Astrocyte of the cerebellum (primary cell): ENCODE data around the gene OR51G1.
"Not testable (repeated sequence)": the region's sequence is repeated elsewhere in the genome, so short reads cannot be mapped to it uniquely, and the experiment has no call there.

Source experiments
- DNase-seq: peaks from one replicate; pipeline ENCODE4 v3.0.0-alpha.2; 2011; ENCODE audit warnings: low read depth
- H3K4me3 ChIP-seq: 2 replicates; pipeline ENCODE4 v1.5.1; 2011; ENCODE audit warnings: mild to moderate bottlenecking, low read depth, low read length, moderate library complexity
- in situ Hi-C: cut with HindIII; loops from 2 replicates; pipeline ENCODE4 v1.10.0; 2017; ENCODE audit warnings: low sequenced_read_pairs
- TF ChIP-seq, protein P1 (sequence below): IDR thresholded peaks from 2 replicates; pipeline ENCODE4 v1.5.1; 2012; ENCODE audit warnings: low read length, low read depth, moderate library complexity, mild to moderate bottlenecking; ENCODE audit errors: missing control alignments

OR51G1 gene, protein sequence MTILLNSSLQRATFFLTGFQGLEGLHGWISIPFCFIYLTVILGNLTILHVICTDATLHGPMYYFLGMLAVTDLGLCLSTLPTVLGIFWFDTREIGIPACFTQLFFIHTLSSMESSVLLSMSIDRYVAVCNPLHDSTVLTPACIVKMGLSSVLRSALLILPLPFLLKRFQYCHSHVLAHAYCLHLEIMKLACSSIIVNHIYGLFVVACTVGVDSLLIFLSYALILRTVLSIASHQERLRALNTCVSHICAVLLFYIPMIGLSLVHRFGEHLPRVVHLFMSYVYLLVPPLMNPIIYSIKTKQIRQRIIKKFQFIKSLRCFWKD

DNA sequence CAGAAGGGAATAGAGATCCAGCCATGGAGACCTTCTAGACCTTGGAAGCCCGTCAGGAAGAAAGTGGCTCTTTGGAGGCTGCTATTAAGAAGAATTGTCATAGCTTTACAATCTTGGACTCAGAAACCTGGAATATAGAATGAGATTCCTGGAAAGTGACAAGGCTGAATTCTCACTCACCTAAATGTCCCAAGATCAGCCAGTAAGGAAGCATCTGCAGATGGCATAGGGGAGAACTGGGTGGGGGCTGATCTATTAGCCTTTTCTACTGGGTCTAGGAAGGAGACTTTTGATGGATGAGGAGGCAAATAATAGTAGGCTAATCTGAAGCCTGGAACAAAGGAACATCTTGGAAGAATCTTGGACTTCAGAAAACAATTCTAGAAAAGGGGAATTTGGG is at the start of gene OR51G1:
Gene OR51G1 (minus strand): TSS at position 101 of the 400 bp plus-strand sequence. CDS start 0 bp downstream, at position 101.
- no peak within 1 kb of the TSS for H3K4me3 ChIP-seq
- TF ChIP-seq, protein P1, sequence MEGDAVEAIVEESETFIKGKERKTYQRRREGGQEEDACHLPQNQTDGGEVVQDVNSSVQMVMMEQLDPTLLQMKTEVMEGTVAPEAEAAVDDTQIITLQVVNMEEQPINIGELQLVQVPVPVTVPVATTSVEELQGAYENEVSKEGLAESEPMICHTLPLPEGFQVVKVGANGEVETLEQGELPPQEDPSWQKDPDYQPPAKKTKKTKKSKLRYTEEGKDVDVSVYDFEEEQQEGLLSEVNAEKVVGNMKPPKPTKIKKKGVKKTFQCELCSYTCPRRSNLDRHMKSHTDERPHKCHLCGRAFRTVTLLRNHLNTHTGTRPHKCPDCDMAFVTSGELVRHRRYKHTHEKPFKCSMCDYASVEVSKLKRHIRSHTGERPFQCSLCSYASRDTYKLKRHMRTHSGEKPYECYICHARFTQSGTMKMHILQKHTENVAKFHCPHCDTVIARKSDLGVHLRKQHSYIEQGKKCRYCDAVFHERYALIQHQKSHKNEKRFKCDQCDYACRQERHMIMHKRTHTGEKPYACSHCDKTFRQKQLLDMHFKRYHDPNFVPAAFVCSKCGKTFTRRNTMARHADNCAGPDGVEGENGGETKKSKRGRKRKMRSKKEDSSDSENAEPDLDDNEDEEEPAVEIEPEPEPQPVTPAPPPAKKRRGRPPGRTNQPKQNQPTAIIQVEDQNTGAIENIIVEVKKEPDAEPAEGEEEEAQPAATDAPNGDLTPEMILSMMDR, result no peak
- in situ Hi-C loops, result no loop called here
- DNase-seq, result no peak

- TF ChIP-seq, protein P1, result no peak
- no peak for DNase-seq
- in situ Hi-C loops, result no loop called here
- H3K4me3 ChIP-seq, result no peak overlapping the region
Observed at GRCh38 chr11:4962816-4963215, 38.7 kb upstream of the OR51G1 start.

GRCh38 chr11:4960877-4961276 is 36.7 kb upstream of the OR51G1 start:
- in situ Hi-C loops, result no loop called here
- TF ChIP-seq, protein P1, result no peak
- DNase-seq, result no peak
- H3K4me3 ChIP-seq, result no peak overlapping the region

- H3K4me3 ChIP-seq, result no peak overlapping the region
- TF ChIP-seq, protein P1, result no peak
- in situ Hi-C loops, result no loop called here
- no peak for DNase-seq
Observed at GRCh38 chr11:4957396-4957795, 33.3 kb upstream of the OR51G1 start.

- in situ Hi-C loops, H3K4me3 ChIP-seq, DNase-seq: not testable (repeated sequence)
Observed at GRCh38 chr11:4955613-4956012, 31.5 kb upstream of the OR51G1 start, which contains the start of gene OR51A2. Gene OR51A2, minus strand, starts transcription at chr11:4955713. Its CDS starts 0 bp downstream, at chr11:4955713.

DNA sequence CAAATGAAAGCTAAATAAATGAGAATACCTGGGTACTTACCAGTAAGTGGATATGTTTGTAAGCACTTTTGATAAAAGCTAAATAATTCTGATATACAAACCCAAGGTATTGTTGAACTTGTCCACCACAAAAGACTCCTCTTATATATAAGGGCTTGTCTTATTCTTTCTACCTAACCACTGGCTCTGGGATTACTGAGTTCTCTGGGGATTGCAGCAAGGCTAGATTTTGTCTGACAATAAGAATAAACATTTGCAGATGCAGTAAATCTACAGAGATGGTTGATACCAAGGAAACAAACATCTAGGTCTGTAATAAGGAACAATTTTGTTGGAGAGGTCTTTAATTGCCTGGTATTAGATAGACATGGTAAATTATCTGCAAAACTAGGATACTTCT is 23.4 kb upstream of the OR51G1 start, which contains the start of gene OR51A4:
Gene OR51A4 (minus strand): TSS at position 101 of the 400 bp plus-strand sequence. CDS start 505 bp downstream, outside the sequence.
- in situ Hi-C loops, result no loop called here
- TF ChIP-seq, protein P1, result no peak
- H3K4me3 ChIP-seq, result no peak within 1 kb of the TSS
- no peak for DNase-seq

DNA sequence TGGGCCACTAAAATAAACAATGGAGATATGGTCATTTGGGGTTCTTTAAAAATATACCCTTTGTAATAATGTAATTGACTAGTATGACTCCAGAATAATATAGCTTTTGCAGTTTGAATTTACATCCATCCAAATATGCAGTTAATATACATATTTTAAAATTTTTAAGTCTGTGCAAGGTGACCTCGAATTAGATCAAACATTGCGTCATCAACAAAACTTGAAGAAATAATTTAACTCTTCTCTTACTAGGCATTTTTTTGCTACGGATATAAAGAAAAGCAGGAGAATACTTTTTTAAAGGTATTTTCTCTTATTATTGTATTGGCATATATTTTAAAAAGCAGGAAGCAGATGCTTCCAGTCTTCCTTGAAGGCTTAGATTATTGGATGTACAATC is 12.6 kb upstream of the OR51G1 start:
- DNase-seq, result no peak
- in situ Hi-C loops, result no loop called here
- TF ChIP-seq, protein P1, result no peak
- H3K4me3 ChIP-seq, result no peak overlapping the region
